Measurements from ENCODE around the gene KCNN1.

GRCh38 chr19:17975032-17975431 lies 8.1 kb downstream of the KCNN1 start:
- TF ChIP-seq POLR2A (IDR thresholded peaks at IDR 0.05) (no peak), CTCF (IDR thresholded peaks at IDR 0.05) (no peak), EP300 (IDR thresholded peaks at IDR 0.05) (no peak), POLR2AphosphoS5 (IDR thresholded peaks at IDR 0.05) (no peak)
